Activated naive CD8-positive, alpha-beta T cell (primary cell): ENCODE measurements around the gene FASTKD2.
"Not testable (repeated sequence)": the region's sequence is repeated elsewhere in the genome, so short reads cannot be mapped to it uniquely, and the experiment has no call there.

Experiments used
- H3K27ac Mint-ChIP-seq: one replicate; pipeline ENCODE4 v1.8.0; 2021; ENCODE audit warnings: mixed read lengths
- H3K27me3 Mint-ChIP-seq: one replicate; pipeline ENCODE4 v1.8.0; 2021; ENCODE audit warnings: mixed read lengths
- H3K36me3 Mint-ChIP-seq: one replicate; pipeline ENCODE4 v1.8.0; 2021; ENCODE audit warnings: mixed read lengths
- H3K4me1 Mint-ChIP-seq: one replicate; pipeline ENCODE4 v1.8.0; 2021; ENCODE audit warnings: low read depth, mixed read lengths
- H3K4me3 Mint-ChIP-seq: one replicate; pipeline ENCODE4 v1.8.0; 2021; ENCODE audit warnings: mild to moderate bottlenecking, mixed read lengths
- H3K9me3 Mint-ChIP-seq: one replicate; pipeline ENCODE4 v1.8.0; 2021; ENCODE audit warnings: low read depth, mixed read lengths

The FASTKD2 gene

GRCh38 chr2:206802654-206803514 lies 37.5 kb downstream of the FASTKD2 start:
- Mint-ChIP-seq H3K27me3 (no peaks in the 10 kb centered on the region), H3K36me3 (no peaks in the 10 kb centered on the region), H3K9me3 (no peaks in the 10 kb centered on the region), H3K4me1 (peaks cover 22% of the 10 kb centered on the region), H3K27ac (no peak overlapping the region), H3K4me3 (no peak overlapping the region)

- Mint-ChIP-seq H3K4me1 (peaks cover 11% of the 10 kb centered on the region), H3K4me3 (no peak overlapping the region), H3K27me3 (no peaks in the 10 kb centered on the region), H3K36me3 (no peaks in the 10 kb centered on the region), H3K27ac (no peak overlapping the region), H3K9me3 (no peaks in the 10 kb centered on the region)
These were observed 38.9 kb downstream of the FASTKD2 start for GRCh38 chr2:206804326-206804725.

GRCh38 chr2:206805887-206806607 lies 40.6 kb downstream of the FASTKD2 start:
- Mint-ChIP-seq H3K4me1 (no peaks in the 10 kb centered on the region), H3K27ac (no peak overlapping the region), H3K9me3 (no peaks in the 10 kb centered on the region), H3K27me3 (no peaks in the 10 kb centered on the region), H3K36me3 (no peaks in the 10 kb centered on the region), H3K4me3 (no peak overlapping the region)

GRCh38 chr2:206807624-206808023 lies 42.2 kb downstream of the FASTKD2 start:
- H3K9me3 Mint-ChIP-seq, H3K27ac Mint-ChIP-seq, H3K27me3 Mint-ChIP-seq, H3K4me1 Mint-ChIP-seq, H3K4me3 Mint-ChIP-seq, H3K36me3 Mint-ChIP-seq: not testable (repeated sequence)

GRCh38 chr2:206812471-206812870 lies 47.1 kb downstream of the FASTKD2 start:
- H3K27me3 Mint-ChIP-seq, H3K4me3 Mint-ChIP-seq, H3K4me1 Mint-ChIP-seq, H3K36me3 Mint-ChIP-seq, H3K9me3 Mint-ChIP-seq, H3K27ac Mint-ChIP-seq: not testable (repeated sequence)

- no peak overlapping the region for H3K27ac Mint-ChIP-seq
- H3K4me1 Mint-ChIP-seq = no peaks in the 10 kb centered on the region
- H3K36me3 Mint-ChIP-seq = peaks cover 9% of the 10 kb centered on the region
- H3K4me3 Mint-ChIP-seq = no peak overlapping the region
- no peaks in the 10 kb centered on the region for H3K9me3 Mint-ChIP-seq
- H3K27me3 Mint-ChIP-seq = no peaks in the 10 kb centered on the region
These were observed 49.1 kb downstream of the FASTKD2 start for GRCh38 chr2:206814498-206814897.

GRCh38 chr2:206820807-206821206 lies 55.4 kb downstream of the FASTKD2 start:
- no peak overlapping the region for H3K4me3 Mint-ChIP-seq
- peaks cover 2% of the 10 kb centered on the region for H3K36me3 Mint-ChIP-seq
- H3K4me1 Mint-ChIP-seq = no peaks in the 10 kb centered on the region
- no peaks in the 10 kb centered on the region for H3K9me3 Mint-ChIP-seq
- H3K27me3 Mint-ChIP-seq = no peaks in the 10 kb centered on the region
- no peak overlapping the region for H3K27ac Mint-ChIP-seq

- no peaks in the 10 kb centered on the region for H3K4me1 Mint-ChIP-seq
- H3K27ac Mint-ChIP-seq = no peak overlapping the region
- H3K9me3 Mint-ChIP-seq = no peaks in the 10 kb centered on the region
- no peak overlapping the region for H3K4me3 Mint-ChIP-seq
- no peaks in the 10 kb centered on the region for H3K27me3 Mint-ChIP-seq
- H3K36me3 Mint-ChIP-seq = peaks cover 5% of the 10 kb centered on the region
These were observed 57.8 kb downstream of the FASTKD2 start for GRCh38 chr2:206823178-206823577.

GRCh38 chr2:206824087-206824618 lies 58.7 kb downstream of the FASTKD2 start:
- Mint-ChIP-seq H3K36me3 (peaks cover 5% of the 10 kb centered on the region), H3K27me3 (no peaks in the 10 kb centered on the region), H3K4me1 (no peaks in the 10 kb centered on the region), H3K9me3 (no peaks in the 10 kb centered on the region), H3K27ac (no peak overlapping the region), H3K4me3 (no peak overlapping the region)

GRCh38 chr2:206824993-206825392 lies 59.6 kb downstream of the FASTKD2 start:
- H3K9me3 Mint-ChIP-seq = no peaks in the 10 kb centered on the region
- H3K27me3 Mint-ChIP-seq = no peaks in the 10 kb centered on the region
- H3K27ac Mint-ChIP-seq = no peak overlapping the region
- peaks cover 5% of the 10 kb centered on the region for H3K36me3 Mint-ChIP-seq
- no peak overlapping the region for H3K4me3 Mint-ChIP-seq
- H3K4me1 Mint-ChIP-seq = no peaks in the 10 kb centered on the region

- H3K4me1 Mint-ChIP-seq = no peaks in the 10 kb centered on the region
- H3K27me3 Mint-ChIP-seq = no peaks in the 10 kb centered on the region
- H3K4me3 Mint-ChIP-seq = no peak overlapping the region
- peaks cover 8% of the 10 kb centered on the region for H3K9me3 Mint-ChIP-seq
- no peak overlapping the region for H3K27ac Mint-ChIP-seq
- H3K36me3 Mint-ChIP-seq = peaks cover 7% of the 10 kb centered on the region
These were observed 66.1 kb downstream of the FASTKD2 start for GRCh38 chr2:206831442-206831995.

- Mint-ChIP-seq H3K4me1 (no peaks in the 10 kb centered on the region), H3K27ac (no peak overlapping the region), H3K4me3 (no peak overlapping the region), H3K27me3 (no peaks in the 10 kb centered on the region), H3K9me3 (peaks cover 8% of the 10 kb centered on the region), H3K36me3 (peaks cover 4% of the 10 kb centered on the region)
These were observed 67.5 kb downstream of the FASTKD2 start for GRCh38 chr2:206832873-206833272.

- H3K36me3 Mint-ChIP-seq = peaks cover 2% of the 10 kb centered on the region
- no peaks in the 10 kb centered on the region for H3K4me1 Mint-ChIP-seq
- H3K4me3 Mint-ChIP-seq = no peak overlapping the region
These were observed 67.9 kb downstream of the FASTKD2 start for GRCh38 chr2:206833291-206833690.

GRCh38 chr2:206836722-206837121 lies 71.3 kb downstream of the FASTKD2 start:
- H3K4me3 Mint-ChIP-seq = no peak overlapping the region
- H3K27me3 Mint-ChIP-seq = no peaks in the 10 kb centered on the region
- peaks cover 8% of the 10 kb centered on the region for H3K9me3 Mint-ChIP-seq
- no peaks in the 10 kb centered on the region for H3K4me1 Mint-ChIP-seq
- no peak overlapping the region for H3K27ac Mint-ChIP-seq
- peaks cover 6% of the 10 kb centered on the region for H3K36me3 Mint-ChIP-seq

More at GRCh38 chr2:206833291-206833690, 67.9 kb downstream of the FASTKD2 start:
- H3K27me3 Mint-ChIP-seq = no peaks in the 10 kb centered on the region
- H3K27ac Mint-ChIP-seq = no peak overlapping the region
- peaks cover 8% of the 10 kb centered on the region for H3K9me3 Mint-ChIP-seq

- no peaks in the 10 kb centered on the region for H3K27me3 Mint-ChIP-seq
- H3K4me3 Mint-ChIP-seq = no peak overlapping the region
- H3K27ac Mint-ChIP-seq = no peak overlapping the region
- peaks cover 6% of the 10 kb centered on the region for H3K36me3 Mint-ChIP-seq
- H3K9me3 Mint-ChIP-seq = peaks cover 8% of the 10 kb centered on the region
- no peaks in the 10 kb centered on the region for H3K4me1 Mint-ChIP-seq
These were observed 72.4 kb downstream of the FASTKD2 start for GRCh38 chr2:206837775-206838174.
